OCI-LY7 (cell line): ENCODE results near the gene IER3.

Source experiments
- CTCF ChIP-seq: fragments of 200-600 bp; sonication (generic); conservative IDR thresholded peaks from 2 replicates; pipeline ENCODE4 v1.5.1; 2014; ENCODE audit warnings: mild to moderate bottlenecking, antibody characterized with exemption, low read length, moderate library complexity, mixed read lengths
- EZH2phosphoT487 ChIP-seq: fragments of 200-600 bp; sonication (generic); IDR thresholded peaks from 2 replicates; pipeline ENCODE4 v1.6.1; 2018; ENCODE audit warnings: low read depth, borderline replicate concordance, mild to moderate bottlenecking, mixed run types, antibody characterized with exemption, low read length, moderate library complexity, mixed read lengths

GRCh38 chr6:30767158-30767943, 23.0 kb upstream of the IER3 start:
- TF ChIP-seq CTCF (no peak), EZH2phosphoT487 (no peak)
